ENCODE measurements around the gene RAET1L.
"Not testable (repeated sequence)": the region's sequence is repeated elsewhere in the genome, so short reads cannot be mapped to it uniquely, and the experiment has no call there.

The RAET1L gene

DNA sequence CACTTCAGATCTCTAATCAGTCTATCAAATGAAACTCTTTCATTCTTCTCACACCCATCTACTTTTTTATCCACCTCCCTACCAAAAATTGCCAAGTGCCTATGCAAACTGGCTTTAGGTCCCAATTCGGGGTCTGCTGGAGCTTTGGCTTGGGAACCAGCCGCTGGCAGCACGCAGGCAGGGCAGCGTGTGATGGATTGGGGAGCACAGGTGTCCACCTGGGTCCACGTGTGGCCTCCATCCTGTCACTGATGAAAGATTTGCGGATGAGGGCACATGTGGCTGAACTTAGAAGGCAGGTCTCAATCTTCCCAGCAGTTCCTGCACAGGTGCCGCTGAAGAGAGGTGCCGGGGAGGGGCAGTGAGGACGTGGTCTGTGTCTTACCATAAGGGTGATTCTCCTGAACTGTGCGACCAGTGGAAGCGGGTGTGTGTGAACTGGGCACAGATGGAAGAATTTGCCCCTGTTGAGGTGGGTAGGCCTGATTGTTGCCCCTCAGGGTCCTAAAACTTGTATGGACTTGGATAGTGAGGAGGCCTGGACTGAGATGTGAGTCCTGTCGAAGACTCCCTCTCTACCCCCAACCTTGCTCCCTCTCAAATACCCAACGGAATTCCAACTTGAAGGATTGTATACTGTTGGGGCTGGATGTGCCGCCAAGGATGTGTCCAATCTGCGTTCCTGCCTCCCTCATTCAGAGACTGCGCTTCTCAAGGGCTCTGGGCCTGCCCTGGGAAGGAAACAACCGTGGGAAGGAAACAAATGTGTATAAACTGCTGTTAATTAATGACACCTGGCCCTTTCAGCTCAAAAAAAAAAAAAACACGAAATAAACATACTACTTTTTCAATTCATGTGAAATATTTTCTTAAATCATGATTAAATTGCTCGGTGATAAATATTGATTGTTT, 18.4 kb upstream of the RAET1L start:
- no peak for DNase-seq

DNA sequence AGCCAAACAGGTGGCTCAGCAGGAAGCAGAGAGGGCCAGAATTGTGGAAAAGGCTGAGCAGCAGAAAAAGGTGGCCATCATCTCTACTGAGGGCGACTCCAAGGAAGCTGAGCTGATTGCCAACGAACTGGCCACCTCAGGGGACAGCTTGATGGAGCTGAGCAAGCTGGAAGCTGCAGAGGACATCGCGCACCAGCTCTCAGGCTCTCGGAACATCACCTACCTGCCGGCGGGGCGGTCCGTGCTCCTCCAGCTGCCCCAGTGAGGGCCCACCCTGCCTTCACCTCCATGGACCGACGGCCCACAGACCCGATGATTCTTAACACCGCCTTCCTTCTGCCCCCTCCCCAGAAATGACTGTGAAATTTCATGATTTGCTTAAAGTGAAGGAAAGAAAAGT, 17.8 kb upstream of the RAET1L start:
- no peak for DNase-seq

DNA sequence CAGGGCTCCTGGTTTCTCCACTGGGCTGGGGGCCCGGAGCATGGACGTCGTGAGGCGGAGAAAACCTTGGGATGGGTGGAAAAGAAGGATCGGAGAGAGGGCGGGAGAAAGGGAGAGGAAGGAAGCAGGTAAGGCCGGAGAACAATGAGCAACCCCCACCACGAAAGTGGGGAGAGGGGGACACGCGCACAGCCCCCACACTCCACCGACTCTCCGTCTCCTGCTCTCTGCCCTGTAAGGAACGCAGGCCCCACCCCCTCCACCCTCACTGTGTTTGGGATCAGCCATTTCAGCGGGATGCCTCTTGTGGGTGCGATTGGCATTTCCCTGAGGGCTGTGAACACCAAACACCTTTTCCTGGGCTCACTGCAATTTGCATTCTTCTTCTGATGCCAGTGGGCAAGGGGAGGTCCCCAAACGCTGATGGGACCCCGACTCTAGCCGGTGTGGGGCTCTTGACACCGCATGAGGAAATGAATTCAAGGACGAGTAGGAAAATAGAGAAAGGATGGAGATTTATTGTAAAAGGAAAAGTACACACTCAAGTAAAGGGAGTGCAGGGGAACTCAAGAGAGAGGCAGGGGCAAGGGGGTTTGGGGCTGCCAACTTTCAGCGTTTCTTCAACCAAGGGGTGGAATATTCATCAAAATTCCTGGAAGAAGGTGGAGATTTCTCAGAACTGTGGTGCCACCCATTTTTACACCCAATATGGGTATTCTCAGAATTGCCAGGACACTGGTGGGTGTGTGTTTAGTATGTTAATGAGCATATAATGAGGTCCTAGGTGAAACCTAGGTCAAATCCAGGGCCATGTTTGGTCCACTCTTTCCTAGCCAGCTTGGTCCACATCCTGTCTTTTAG, 13.1 kb upstream of the RAET1L start:
- DNase-seq: peak; percentile 4

DNA sequence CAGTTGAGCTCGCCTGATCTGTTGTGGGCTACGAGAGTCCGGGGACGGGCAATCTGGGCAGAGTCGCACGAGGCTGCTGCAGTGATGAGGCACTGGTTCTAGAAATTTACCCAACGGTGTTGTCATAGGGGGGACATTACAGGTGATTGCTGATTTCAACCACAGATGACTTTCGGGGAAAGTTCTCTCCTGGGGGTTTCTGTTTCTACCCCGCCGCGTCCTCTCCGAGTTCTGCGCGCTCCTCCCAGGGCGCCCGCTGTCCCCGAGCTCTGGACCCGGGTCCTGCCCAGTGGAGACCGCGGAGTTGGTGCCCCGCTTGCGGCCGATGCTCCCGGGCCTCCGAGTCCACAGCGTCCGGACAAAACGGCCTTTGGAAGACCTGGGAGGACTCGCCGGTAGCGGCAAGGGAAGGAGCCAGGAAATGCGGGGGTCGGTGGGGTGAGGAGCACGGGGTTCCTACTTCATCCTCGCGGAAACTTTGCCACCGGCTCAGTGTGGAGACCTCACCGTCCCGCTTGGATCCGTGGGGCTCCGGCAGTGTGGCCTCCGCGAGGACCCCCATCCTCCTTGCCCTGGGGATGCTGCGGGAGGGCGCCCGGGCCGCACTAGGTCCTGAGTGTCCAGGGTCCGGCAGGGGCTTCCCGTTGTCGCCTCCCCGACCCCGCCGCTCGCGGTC, 12.3 kb upstream of the RAET1L start:
- no peak for DNase-seq

DNA sequence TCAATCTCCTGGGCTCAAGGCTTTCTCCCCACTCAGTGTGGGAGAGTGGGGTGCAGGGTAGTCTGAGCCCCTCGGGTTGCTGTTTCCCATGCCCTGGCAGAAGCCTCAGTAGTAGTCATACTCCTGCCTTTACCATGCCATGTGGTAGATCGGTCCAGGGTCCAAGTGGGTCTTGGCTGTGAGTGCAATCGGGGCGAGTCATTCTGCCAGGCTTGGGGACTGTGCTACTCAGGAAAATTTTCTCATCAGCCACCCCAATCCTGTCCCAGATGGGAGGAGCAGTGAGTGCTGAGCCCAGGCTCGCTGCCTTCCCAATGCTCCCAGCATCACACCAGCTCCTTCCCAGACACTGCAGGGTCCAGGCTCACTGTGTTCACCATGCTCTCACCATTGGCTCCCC, 10.7 kb upstream of the RAET1L start:
- DNase-seq: no peak

DNA sequence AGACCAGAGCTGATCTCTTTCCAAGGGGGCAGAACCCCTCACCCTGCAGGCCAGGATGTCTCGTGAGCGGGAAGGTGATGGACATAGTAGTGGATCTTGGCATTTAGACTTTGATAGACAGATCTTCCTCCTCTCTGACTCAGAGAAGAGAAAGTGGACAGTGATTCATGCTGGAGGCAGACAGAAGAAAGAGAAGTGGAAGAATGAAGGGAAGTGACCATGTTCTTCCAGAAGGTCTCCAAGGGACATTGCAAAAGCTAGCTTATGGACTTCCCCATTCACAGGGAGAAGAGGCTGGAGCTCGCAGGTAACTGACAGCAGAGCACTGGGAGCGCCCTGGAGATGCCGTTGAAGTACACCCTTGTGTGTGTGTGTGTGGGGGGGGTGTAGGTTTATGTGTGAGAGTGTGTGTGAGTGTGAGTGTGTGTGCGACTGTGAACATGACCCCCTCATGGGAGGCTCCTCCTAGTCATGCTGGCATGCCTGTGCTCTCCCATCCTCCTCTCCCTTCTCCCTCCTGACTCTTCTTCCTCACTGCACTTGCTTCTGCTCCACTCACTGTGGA, 8.0 kb upstream of the RAET1L start:
- peak; percentile 7 for DNase-seq

DNA sequence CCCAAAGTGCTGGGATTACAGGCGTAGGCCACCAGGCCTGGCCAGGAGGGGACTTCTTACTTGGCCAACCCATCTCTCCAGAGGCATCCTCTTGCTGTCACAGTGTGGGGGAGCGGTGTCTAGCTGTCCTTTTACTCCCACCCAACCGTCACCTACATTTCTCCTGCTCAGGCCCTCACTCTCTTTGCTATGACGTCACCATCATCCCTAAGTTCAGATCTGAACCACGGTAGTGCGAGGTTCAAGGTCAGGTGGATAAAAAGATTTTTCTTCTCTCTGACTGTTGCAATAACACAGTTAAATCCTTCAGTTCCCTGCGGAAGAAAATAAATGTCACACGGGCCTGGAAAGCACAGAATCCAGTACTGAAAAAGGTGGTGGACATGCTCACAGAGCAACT, 7.3 kb upstream of the RAET1L start:
- DNase-seq: no peak

DNA sequence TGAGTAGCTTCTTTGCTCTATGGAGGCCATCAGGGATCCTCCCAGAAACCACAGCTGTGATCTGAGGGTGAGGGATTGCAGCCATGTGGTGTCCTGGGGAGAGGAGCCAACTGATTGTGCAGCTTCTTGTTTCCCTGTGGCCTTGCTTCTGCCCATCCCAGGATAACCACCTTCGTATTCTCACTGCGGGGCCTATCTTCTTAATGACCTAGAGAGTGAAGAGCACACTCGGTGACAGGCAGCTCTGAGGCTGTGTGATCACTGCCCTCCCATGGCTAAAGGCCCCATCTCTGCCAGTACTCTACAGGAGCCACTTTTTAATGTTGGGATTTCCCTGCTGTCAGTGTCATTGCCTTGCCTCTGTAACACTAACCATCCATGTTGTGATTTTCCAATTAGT, 5.3 kb upstream of the RAET1L start:
- DNase-seq: no peak

DNA sequence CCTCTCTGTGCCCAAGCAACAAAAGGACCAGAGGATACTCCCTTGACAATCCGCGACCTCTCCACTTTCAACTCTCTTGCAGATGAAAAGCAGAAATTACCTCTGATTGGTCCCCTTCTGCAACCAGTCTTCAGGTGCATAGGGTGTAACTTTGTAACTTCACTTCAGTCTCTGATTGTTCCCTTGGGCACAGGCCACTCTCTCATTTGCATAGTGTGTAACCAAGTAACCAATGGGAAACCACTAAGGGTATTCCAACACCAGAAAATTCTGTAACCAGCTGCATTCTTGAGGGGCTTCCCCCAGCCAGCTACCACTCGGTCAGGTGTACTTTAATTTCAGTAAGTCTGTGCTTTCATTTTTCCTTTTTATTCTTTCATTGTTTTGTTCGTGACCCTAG, 4.4 kb upstream of the RAET1L start:
- DNase-seq: no peak

DNA sequence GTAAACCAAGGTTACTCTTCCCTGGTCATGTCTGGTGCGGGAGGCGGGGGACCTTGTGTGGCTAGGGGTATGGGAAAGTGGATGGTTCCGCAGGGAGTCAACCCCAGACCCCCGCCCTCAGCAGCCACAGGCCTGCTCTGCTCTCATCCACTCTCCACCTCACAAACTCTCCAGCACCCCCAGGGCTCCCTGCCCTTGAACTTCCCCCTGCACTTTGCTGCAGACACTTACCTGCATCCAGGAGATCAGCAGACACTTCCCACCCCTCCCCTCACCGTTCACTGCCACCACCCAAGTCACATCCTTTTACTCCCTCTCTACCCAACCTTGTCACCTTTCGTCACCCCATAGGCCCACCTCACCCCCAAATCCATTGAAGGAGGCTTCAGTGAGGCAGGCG, 3.9 kb upstream of the RAET1L start:
- DNase-seq: no peak

DNA sequence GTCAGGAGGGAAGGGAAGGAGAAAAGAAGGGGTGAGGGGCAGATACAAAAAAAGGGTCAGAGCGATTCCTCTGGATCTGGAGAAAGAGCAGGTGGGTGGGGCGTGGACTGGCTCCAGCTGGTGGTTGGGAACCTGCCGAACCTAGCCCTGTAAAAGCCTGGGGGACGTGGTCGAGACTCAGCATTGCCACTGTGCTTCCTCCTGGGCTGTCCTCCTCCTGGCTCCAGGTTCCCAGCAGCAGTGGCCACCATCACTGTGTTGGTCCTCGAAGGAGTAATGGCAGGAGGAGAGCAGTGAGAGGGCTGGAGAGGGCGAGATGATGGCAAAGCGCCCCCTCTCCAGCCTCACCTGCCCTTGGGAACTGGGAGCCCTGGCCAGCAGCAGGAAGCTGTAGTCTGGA, 3.5 kb upstream of the RAET1L start:
- DNase-seq: no peak

DNA sequence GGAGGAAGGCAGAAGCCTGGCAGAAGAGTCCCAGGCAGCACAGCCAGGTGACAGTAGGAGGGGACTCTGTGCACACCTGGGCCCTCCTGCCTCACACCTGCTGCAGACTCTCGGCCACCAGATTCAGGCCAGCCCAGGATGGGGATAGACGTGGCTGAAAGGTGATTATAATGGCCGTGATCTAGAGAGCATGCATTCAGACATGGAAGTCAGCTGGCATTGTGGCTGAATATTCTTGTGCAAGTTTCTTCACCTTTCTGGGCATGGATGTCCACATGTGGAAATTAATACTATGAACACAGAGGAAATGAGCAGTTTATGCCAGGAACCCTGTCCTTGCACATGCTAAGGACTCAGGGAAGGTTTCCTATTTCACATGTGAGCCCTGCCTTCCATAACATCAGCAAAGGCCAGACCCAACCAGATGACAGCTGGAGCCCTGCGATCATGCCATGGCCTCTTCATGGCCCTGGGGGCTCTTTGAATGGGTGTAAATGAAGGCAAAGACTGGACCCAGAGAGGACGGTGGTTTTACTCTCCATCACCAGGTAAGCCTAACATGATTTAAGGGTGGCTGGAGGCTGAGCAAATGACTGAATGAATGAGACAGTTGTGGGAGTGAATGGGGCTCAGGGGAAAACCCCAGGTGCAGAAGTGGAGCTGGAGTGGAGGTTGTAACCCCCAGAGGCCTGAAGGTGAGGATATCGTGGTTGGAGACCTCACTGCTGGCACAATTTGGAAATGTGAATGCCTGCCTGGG, 2.7 kb upstream of the RAET1L start:
- no peak for DNase-seq

DNA sequence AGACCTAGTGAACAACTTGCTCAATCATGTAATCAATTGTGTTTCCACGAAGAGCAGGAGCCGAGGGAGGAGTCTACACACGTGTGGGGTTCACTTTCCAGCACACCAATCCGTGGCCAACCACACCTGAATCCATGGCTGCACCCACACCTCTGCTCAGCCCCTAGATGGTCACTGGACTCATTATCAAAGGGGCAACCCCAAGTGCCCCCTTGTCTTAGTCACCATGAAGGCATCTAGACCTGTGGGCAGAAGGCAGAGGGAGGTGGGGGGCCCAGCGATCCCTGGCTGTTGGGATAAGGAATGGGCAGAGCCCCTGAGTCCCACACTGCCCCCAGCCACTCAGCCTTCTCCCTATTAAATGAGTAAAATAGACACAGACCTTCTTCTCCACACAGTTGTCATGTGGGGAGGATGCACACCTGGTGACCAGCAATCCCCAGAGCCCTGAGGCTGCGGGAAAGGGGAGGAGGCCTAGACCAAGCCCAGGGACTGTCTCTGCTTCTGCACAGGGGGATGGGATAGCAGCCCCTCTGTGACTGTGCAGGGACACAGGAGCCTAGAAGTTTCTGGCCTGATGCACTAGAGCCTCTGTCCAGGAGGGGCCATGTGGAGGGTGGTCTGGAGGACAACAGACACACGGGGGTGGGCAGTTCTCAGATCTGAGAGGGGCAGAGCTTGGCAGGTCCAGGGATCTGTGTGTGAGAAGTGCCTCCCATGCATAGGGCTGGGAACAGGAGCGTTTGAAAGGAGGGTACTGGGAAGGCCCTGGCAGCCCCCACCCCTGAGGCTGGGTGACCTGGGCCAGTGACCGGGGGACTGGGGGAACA, 1.9 kb upstream of the RAET1L start:
- DNase-seq: no peak

DNA sequence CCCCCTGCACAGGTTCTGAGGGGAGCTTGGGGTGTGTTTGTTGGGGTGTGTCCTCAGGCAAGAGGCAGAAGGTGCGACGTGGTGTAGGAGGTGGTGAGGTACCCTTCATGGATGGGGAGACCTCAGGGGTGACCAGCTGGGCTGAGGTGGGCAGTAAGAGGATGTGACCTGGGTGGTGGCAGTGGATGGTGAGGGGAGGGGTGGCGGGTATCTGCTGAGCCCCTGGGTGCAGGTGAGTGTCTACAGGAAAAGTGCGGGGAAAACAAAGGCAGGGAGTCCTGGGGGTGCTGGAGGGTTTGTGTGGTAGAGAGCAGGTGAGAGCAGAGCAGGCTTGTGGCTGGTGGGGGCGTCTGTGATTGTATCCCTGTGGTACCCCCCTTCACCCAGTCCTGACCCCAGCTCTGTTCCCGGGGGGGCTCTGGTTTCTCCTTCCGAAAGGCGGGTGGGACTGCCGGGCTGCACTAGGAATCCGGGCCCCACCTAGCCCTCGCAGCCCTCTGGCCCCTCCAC, 631 bp downstream of the RAET1L start:
- DNase-seq: no peak

DNA sequence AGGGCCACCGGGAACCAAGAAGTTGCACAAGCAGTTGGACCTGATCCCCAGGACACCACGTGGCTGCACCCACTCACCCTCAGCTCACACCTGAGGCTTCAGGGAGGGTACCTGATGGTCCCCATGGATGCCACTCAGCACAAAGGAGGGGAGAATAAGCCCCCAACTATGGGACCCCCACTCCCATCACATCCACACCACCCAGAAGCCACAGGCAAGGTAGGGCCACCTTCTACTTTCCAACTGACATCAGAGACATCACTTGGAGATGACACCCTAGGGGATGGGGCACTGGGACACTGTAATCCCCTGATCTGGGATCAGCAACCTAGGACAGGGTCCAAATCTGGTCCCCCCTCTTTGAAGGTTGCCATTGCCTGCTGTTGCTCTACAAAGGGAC, 1.3 kb downstream of the RAET1L start:
- not testable (repeated sequence) for DNase-seq

DNA sequence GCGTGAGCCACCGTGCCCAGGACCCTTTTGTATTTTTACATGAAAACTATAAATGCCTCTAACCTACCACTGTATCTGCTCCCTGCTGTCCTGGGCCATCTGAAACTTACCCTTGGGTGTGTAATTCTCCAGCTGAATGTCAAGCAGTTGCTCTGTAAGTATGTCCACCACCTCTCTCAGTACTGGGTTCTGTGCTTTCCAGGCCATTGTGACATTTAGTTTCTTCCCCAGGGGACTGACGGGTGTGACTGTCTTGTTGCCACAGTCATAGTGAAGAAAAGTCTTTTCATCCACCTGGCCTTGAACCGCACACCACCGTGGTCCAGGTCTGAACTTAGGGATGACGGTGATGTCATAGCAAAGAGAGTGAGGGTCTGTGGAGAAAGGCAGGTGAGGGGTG, 3.5 kb downstream of the RAET1L start:
- not testable (repeated sequence) for DNase-seq

DNA sequence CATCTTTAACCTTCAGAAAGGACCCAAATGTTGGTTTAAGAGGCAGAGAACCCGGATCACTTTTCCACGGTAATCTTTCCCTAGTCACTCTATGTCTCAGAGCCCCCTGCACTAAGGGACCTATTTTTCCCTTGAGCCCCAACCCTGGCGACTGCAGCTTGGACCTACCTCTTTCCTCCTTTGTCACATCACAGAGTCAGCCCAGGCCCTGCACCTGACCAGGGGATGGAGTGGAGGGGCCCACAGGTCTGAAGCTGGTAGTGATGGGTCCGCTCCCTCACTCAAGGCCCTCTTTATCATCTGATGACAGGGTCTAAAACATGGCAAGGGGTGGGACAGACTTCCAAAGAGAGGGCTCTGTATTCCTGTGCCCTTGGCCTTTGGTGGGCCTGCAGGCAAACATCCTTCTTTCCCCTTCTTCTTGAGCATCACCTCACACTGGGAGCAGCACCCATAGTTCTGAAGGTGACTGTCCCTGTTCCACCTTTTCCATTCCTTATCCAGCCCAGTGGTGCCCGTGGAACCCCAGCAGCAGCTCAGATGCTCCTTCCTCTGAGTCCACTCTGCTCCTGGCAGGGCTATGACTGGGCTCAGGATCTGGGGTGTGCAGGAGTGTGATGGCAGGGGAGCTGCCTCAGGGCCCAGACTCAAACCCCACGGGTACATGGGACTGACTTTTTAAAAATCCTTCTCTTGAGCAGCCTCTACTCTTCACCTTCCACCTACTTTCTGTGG, 6.3 kb downstream of the RAET1L start:
- DNase-seq: no peak

DNA sequence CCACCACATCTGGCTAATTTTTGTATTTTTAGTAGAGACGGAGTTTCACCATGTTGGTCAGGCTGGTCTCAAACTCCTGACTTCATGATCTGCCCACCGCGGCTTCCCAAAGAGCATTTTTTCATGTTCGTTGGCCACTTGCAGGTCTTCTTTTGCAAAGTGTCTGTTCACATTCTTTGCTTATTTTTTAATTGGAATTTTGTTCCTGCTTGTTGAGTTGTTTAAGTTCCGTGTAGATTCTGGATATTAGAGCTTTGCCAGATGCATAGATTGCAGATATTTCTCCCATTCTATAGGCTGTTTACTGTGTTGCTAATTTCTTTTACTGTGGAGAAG, 8.2 kb downstream of the RAET1L start:
- not testable (repeated sequence) for DNase-seq

DNA sequence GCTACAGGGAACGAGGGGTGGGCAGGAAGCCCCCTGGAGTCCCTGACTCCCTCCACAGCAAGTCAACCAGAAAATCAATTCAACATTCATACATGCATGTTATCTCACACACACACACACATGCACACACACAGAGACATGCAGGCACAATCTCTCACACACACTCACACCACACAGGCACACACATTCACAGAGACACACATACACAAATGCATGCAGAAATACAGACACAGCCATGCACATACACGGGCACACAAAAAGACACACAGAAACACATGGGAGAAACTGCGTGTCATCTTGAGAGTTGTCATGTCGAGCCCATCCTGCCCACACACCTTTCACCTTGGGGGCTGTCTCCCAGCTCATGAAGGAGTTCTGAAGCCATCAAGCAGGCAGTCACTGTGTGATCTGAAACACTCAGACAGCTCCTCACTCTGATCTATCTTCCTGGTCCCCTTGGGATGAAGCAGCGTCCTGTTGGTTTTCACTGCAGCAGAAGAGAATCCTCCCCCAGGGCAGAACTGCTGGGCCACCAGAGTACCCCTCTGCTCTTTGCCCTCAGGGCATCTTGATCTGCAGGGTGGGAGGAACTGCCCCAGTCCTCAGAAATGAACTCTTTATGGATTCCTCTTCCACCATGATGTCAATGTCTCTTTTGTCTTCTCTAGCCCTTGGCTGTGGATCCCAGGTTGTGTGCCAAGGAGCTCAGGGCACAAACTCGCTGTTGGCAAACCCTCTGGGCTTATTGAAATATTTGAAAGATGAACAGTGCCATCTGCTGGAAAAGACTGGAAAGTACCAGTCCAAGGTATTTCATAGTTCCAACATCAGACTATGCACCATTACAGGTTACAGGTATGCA, 8.8 kb downstream of the RAET1L start:
- DNase-seq: peak; percentile 75
